Measurements from ENCODE around the gene VAMP2.

DNA sequence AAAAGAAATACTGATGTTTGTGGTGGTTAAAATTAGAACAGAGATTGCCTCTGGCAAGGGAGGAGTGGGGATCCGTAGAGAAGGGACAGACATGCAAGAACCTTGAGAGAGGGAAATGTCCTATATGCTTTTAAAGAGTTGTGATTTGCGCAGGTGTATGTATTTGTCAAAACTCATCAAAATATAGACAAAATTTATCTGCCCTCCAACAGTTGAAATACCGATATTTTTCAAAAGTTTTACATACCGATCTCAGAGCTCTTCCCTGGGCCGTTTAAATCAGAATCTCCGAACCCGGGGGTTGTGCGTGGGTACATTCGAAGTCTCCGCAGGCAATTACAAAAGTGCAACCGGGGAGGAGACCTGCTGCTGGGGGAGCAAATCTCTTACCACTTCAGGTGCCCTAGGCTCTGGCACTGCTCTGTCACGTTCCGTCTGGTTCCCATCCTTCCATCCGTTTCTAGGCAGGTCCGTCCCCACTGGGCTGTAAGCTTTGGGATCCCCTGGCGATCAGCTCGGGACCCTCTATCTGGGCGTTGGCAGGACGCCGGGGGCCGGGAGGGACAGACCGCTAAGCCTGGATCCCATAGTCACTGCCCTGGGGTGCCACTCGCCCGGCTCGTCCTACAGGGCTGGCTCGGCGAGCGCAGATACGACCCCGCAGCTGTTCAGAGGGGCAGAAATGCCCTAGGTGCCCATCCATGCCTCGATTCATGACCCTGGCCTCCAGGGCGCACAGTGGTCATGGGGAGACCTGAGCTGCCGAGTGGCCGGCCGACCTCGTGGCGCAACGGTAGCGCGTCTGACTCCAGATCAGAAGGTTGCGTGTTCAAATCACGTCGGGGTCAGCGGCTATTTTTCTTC, 23.1 kb upstream of the VAMP2 start:
- no peak for TF ChIP-seq CTCF (conservative IDR thresholded peaks at IDR 0.05 in 1 of 2, IDR thresholded peaks at IDR 0.05 in 1 of 2; ENCODE audit: extremely low read depth in 1 of 2, insufficient read depth in 1 of 2, low read depth in 1 of 2, low read length in 2 of 2)
- TF ChIP-seq EZH2 (IDR thresholded peaks at IDR 0.05; ENCODE audit: borderline replicate concordance, low read length) = no peak

Data from mammary epithelial cell (primary cell).